ENCODE measurements around the gene GZMH.
"Not testable (repeated sequence)": the region's sequence is repeated elsewhere in the genome, so short reads cannot be mapped to it uniquely, and the experiment has no call there.

The GZMH gene

DNA sequence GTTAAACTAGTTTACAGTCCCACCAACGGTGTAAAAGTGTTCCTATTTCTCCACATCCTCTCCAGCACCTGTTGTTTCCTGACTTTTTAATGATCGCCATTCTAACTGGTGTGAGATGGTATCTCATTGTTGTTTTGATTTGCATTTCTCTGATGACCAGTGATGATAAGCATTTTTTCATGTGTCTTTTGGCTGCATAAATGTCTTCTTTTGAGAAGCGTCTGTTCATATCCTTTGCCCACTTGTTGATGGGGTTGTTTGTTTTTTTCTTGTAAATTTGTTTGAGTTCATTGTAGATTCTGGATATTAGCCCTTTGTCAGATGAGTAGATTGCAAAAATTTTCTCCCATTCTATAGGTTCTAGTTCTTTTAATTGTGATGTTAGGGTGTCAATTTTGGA lies 25.1 kb downstream of the GZMH start:
- H3K9ac ChIP-seq (ENCODE audit: low read length); H3K27ac ChIP-seq (ENCODE audit: low read depth, low read length); H3K36me3 ChIP-seq (ENCODE audit: insufficient read depth, low read length); H3K9me3 ChIP-seq (ENCODE audit: low read length); H3K27me3 ChIP-seq (ENCODE audit: control insufficient read depth in 1 of 2, insufficient read depth in 2 of 2, low read length in 2 of 2); H3K4me3 ChIP-seq (ENCODE audit: low read depth in 1 of 2, low read length in 2 of 2); H3K4me1 ChIP-seq (ENCODE audit: insufficient read depth, low read length): not testable (repeated sequence)

DNA sequence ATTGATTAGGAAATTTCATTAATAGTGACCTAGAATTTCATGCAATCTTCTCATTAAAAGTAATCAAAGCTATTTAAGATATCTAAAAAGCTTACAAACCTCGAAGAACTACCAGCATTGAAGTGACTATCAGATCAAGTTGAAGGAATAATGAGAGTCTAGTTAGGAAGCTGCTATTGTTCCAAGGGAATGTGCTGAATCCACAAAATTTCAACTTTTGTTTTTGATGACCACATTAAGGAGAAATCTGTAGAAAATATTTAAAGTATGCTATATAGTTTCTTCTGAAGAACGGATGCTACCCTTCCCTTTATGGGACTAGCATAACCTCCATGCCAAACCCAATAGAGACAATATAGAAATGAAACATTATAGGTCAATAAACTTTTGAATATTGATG lies 30.9 kb downstream of the GZMH start:
- no peaks in the 10 kb centered on the region for H3K4me1 ChIP-seq (ENCODE audit: insufficient read depth, low read length)
- H3K9ac ChIP-seq (ENCODE audit: low read length): no peak overlapping the region
- no peak overlapping the region for H3K4me3 ChIP-seq (ENCODE audit: low read depth in 1 of 2, low read length in 2 of 2)
- no peaks in the 10 kb centered on the region for H3K27me3 ChIP-seq (ENCODE audit: control insufficient read depth in 1 of 2, insufficient read depth in 2 of 2, low read length in 2 of 2)
- H3K27ac ChIP-seq (ENCODE audit: low read depth, low read length): no peak overlapping the region
- H3K36me3 ChIP-seq (ENCODE audit: insufficient read depth, low read length): no peaks in the 10 kb centered on the region
- H3K9me3 ChIP-seq (ENCODE audit: low read length): no peaks in the 10 kb centered on the region

DNA sequence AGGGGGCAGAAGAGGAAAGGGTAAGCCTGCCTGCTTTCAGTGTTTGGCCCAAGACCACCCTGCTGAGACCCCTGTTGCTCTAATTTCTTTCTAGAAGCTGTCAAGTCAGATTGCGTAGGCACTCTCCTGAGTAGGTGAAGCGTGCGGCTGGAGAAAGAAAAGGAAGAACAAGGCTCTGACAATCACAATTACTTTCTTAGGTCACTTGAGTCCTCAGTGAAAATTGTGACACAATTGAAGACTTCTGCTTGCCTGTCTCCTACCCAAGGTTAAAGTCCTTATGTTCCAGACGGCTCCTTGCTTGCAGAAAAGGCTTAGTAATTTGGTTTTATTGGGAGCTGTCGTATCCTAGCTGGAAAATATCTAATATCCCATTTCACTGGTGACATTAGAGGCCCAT lies 32.7 kb downstream of the GZMH start:
- Histone ChIP-seq H3K27ac (ENCODE audit: low read depth, low read length) (no peak overlapping the region), H3K9ac (ENCODE audit: low read length) (no peak overlapping the region), H3K9me3 (ENCODE audit: low read length) (no peaks in the 10 kb centered on the region), H3K4me3 (ENCODE audit: low read depth in 1 of 2, low read length in 2 of 2) (no peak overlapping the region), H3K36me3 (ENCODE audit: insufficient read depth, low read length) (no peaks in the 10 kb centered on the region), H3K27me3 (ENCODE audit: control insufficient read depth in 1 of 2, insufficient read depth in 2 of 2, low read length in 2 of 2) (no peaks in the 10 kb centered on the region), H3K4me1 (ENCODE audit: insufficient read depth, low read length) (no peaks in the 10 kb centered on the region)

DNA sequence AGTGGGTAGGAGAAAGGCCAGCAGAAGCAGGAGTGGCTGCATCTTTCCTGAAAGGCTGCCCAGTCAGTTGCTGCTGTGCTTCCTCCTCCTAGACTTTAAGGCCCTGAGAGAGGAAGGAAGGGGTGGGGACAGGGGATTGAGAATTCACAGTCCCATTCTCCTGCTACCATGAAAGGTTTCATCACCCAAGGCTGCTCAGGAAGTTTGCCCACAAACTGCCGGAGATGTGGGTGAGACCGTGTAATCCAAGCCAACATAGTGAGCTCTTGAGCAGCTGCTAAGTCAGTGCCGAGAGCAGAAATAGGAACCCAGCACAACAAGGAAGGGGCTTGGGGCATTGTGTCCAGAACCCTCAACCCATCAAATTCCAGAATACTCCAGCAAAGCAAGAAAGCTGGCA lies 33.3 kb downstream of the GZMH start, which contains the start of gene CTSG:
TSS of gene CTSG (minus strand) at position 69 of the 400 bp plus-strand sequence. CDS start at position 42, 27 bp downstream.
- H3K4me1 ChIP-seq (ENCODE audit: insufficient read depth, low read length): no peaks in the 10 kb centered on the region
- no peak within 1 kb of the TSS for H3K27ac ChIP-seq (ENCODE audit: low read depth, low read length)
- no peaks in the 10 kb centered on the region for H3K9me3 ChIP-seq (ENCODE audit: low read length)

DNA sequence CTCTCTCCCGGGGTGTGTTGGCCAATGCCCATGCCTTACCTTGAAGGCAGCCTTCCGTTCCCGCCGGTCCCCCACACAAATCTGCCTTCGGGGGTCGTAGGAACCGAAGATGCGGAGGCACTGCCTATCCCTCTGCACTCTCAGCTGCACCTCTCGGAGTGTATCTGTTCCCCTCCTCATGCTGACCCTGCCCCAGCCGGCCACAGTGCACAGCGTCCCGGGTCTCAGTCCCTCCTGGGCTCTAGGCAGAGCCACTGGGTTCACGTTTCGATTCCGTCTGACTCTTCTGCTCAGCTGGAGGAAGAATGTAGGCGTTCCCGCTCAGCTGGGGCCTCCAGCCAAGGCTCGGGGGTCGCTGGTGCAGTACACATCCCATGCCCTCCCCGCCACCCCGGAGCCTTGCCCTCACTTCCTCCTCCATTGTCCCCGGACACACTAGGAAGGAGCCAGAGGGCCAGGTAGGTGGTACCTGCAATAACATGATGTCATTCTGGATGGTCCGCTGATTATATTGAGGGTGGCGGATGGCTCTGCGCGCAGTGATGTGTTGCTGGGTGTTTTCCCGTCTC lies 35.2 kb downstream of the GZMH start:
- Histone ChIP-seq H3K27ac (ENCODE audit: low read depth, low read length) (no peak overlapping the region), H3K4me3 (ENCODE audit: low read depth in 1 of 2, low read length in 2 of 2) (no peak overlapping the region), H3K4me1 (ENCODE audit: insufficient read depth, low read length) (no peaks in the 10 kb centered on the region), H3K9me3 (ENCODE audit: low read length) (no peaks in the 10 kb centered on the region), H3K27me3 (ENCODE audit: control insufficient read depth in 1 of 2, insufficient read depth in 2 of 2, low read length in 2 of 2) (no peaks in the 10 kb centered on the region), H3K9ac (ENCODE audit: low read length) (no peak overlapping the region), H3K36me3 (ENCODE audit: insufficient read depth, low read length) (no peaks in the 10 kb centered on the region)

More for the DNA sequence above, 33.3 kb downstream of the GZMH start, which contains the start of gene CTSG:
- Histone ChIP-seq H3K36me3 (ENCODE audit: insufficient read depth, low read length) (no peaks in the 10 kb centered on the region), H3K27me3 (ENCODE audit: control insufficient read depth in 1 of 2, insufficient read depth in 2 of 2, low read length in 2 of 2) (no peaks in the 10 kb centered on the region), H3K4me3 (ENCODE audit: low read depth in 1 of 2, low read length in 2 of 2) (no peak within 1 kb of the TSS), H3K9ac (ENCODE audit: low read length) (no peak within 1 kb of the TSS)

DNA sequence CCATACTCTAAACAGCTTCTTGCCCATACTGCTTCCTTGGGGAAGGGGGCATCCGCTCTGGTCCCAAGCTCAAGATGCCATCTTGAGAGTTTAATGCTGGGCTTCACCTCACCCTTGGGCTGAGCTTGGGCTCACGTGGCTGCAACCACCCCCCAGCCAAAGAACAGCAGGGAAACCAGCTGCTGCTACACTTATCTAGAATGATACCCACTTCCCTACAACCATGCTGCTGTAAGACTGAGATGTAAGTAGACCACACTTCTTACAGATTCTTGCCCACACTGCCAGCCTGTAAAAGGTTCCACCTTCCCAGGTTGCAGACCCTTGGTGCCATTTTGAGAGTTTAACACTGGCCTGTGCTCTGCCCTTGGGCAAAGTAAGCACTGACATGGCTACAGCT lies 43.2 kb downstream of the GZMH start:
- no peak overlapping the region for H3K4me3 ChIP-seq (ENCODE audit: low read depth in 1 of 2, low read length in 2 of 2)
- H3K36me3 ChIP-seq (ENCODE audit: insufficient read depth, low read length): no peaks in the 10 kb centered on the region
- H3K4me1 ChIP-seq (ENCODE audit: insufficient read depth, low read length): no peaks in the 10 kb centered on the region
- H3K27ac ChIP-seq (ENCODE audit: low read depth, low read length): no peak overlapping the region
- H3K27me3 ChIP-seq (ENCODE audit: control insufficient read depth in 1 of 2, insufficient read depth in 2 of 2, low read length in 2 of 2): no peaks in the 10 kb centered on the region
- H3K9me3 ChIP-seq (ENCODE audit: low read length): no peaks in the 10 kb centered on the region
- no peak overlapping the region for H3K9ac ChIP-seq (ENCODE audit: low read length)

DNA sequence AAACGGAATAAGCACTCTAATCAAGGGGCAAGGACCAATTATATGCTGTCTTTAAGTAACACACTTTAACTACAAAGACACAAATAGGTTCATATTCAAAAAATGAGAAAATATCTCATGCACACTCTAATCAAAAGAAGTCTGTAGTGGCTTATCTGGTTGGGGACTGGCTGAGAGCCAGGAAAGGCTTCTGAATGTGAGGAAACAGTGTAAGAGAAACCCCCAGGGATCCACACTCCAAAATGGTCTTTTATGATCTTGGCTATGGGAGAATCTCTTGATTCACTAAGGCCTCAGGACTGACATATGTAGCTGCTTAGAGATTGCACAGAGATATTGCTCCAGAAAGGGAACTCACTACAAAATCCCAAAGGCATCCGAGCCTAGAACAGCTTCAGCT lies 43.7 kb downstream of the GZMH start:
- no peaks in the 10 kb centered on the region for H3K9me3 ChIP-seq (ENCODE audit: low read length)

DNA sequence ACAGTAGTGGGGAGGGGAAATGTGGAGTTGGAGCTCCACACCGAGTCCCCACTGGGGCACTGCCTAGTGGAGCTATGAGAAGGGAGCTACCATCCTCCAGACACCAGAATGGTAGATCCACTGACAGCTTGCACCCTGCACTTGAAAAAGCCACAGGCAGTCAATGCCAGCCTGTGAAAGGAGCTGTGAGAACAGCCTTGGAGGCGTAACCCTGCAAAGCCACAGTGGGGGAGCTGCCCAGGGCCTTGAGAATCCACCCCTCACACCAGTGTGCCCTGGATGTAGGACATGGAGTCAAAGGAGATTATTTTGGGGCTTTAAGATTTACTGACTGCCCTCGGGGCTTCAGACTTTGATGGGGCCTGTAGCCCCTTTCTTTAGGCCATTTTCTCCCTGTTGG lies 46.0 kb downstream of the GZMH start:
- H3K9me3 ChIP-seq (ENCODE audit: low read length): no peaks in the 10 kb centered on the region
- no peak overlapping the region for H3K4me3 ChIP-seq (ENCODE audit: low read depth in 1 of 2, low read length in 2 of 2)
- no peaks in the 10 kb centered on the region for H3K27me3 ChIP-seq (ENCODE audit: control insufficient read depth in 1 of 2, insufficient read depth in 2 of 2, low read length in 2 of 2)
- H3K36me3 ChIP-seq (ENCODE audit: insufficient read depth, low read length): no peaks in the 10 kb centered on the region
- no peak overlapping the region for H3K9ac ChIP-seq (ENCODE audit: low read length)
- H3K27ac ChIP-seq (ENCODE audit: low read depth, low read length): no peak overlapping the region
- H3K4me1 ChIP-seq (ENCODE audit: insufficient read depth, low read length): no peaks in the 10 kb centered on the region

More for the DNA sequence above, 43.7 kb downstream of the GZMH start:
- H3K27me3 ChIP-seq (ENCODE audit: control insufficient read depth in 1 of 2, insufficient read depth in 2 of 2, low read length in 2 of 2): no peaks in the 10 kb centered on the region
- no peak overlapping the region for H3K27ac ChIP-seq (ENCODE audit: low read depth, low read length)
- no peaks in the 10 kb centered on the region for H3K36me3 ChIP-seq (ENCODE audit: insufficient read depth, low read length)
- no peak overlapping the region for H3K4me3 ChIP-seq (ENCODE audit: low read depth in 1 of 2, low read length in 2 of 2)
- no peak overlapping the region for H3K9ac ChIP-seq (ENCODE audit: low read length)
- H3K4me1 ChIP-seq (ENCODE audit: insufficient read depth, low read length): no peaks in the 10 kb centered on the region

DNA sequence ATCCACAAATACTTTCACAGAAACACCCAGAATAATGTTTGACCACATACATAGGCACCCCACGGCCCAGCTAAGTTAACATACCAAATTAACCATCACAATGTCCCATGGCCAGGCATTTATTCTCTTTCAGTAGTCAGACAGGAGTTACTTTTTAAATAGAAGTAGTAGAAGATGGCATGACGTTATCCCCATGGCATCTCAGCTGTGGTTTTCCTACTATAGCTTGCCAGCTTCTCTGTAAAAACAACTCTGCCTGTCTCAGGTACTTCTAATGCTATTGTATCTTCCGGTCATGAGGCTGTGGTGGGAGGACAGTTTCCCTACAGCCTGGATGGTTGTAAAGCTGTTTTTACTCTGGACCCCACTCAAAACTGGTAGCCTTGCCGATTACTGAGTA lies 52.7 kb downstream of the GZMH start:
- no peaks in the 10 kb centered on the region for H3K4me1 ChIP-seq (ENCODE audit: insufficient read depth, low read length)
- no peak overlapping the region for H3K9ac ChIP-seq (ENCODE audit: low read length)
- H3K36me3 ChIP-seq (ENCODE audit: insufficient read depth, low read length): no peaks in the 10 kb centered on the region
- no peak overlapping the region for H3K27ac ChIP-seq (ENCODE audit: low read depth, low read length)
- no peaks in the 10 kb centered on the region for H3K9me3 ChIP-seq (ENCODE audit: low read length)
- no peaks in the 10 kb centered on the region for H3K27me3 ChIP-seq (ENCODE audit: control insufficient read depth in 1 of 2, insufficient read depth in 2 of 2, low read length in 2 of 2)
- H3K4me3 ChIP-seq (ENCODE audit: low read depth in 1 of 2, low read length in 2 of 2): no peak overlapping the region

Measured in muscle layer of colon (tissue), 2 donors.